ENCODE data around the gene MYO7A.

DNA sequence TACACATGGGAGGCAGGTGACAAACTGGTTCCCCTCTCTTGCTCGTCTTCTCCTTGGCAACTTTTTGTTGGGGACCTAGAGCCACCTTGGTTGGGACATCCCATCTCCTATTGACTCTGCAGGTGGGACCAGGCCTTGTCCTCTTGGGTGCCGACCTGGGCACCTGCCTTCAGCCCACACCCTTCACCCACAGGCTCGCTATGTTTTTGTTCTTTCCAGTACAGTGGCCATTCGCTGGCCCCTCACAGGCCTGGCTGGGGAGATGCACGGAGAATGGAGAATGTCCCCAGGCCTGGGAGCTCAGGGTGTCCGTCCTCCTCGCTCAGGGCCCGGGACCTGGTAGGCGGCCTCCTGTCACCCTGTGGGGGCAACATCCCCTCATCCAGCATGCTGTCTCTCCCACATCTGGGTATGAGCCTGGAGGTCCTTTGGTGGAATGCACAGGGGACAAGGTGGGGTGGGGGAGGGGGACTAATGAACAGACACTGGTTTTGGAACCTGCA lies 40.3 kb upstream of the MYO7A start:
- TF ChIP-seq CTCF (IDR thresholded peaks at IDR 0.05) (no peak), POLR2A (IDR thresholded peaks at IDR 0.05) (no peak)
